Stromal cell of bone marrow (primary cell): Measurements from ENCODE around the gene OLFML2B.

Experiments used
- DNase-seq: peaks from one replicate; pipeline ENCODE4 v3.0.0-alpha.2; 2012; ENCODE audit warnings: low read depth

Gene OLFML2B

DNA sequence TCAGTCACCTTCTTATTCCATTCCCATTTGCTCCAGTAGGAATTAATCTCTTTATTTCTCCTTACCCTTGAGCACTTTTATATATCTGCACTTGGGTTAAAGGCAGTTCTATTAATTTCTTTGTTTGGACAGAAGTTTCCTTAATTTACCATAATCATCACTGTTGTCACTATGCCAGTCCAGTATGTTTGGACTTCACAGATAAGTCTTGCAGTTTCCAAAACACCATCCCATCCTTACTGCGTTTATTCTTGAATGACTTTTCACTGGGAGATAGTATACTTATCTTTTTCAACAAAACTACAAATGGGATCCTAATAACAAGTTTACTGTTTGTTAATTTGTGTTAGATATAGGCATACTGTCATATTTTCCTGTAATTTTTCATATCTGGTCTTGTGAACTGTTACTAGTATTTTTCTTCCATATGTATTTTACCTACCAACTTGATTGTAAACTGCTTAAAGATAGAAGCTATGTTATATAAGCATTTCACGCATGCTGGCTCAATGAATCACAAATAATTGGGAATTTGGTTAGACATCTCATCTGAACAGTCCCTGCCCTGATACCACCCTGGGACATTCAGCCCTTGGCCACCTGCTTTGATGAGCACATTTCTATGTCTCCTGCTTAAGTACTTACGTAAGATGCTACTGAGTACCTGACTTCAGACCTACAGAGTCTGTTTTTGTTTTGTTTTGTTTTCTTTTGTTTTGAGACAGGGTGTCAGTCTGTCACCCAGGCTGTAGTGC lies 78.2 kb downstream of the OLFML2B start:
- no peak for DNase-seq

DNA sequence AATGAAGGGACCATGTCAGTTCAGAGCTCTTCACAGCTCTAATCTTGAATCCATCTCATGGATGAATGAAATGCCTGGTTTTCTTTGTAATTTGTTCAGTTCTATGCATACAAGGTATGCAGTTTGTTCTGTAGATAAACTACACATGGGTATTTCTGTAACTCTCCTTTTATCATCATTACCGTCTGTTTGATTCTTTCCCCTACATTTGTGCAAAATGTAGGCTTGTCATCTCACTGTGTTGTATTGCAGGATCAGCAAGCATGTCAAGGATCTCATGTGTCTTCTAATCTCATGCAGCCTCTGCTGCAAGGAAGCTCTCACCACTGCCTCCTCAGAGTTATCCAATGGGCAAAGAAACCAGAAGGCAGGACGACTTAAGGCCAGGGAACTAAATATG lies 79.3 kb downstream of the OLFML2B start:
- no peak for DNase-seq

GRCh38 chr1:161943737-161944136 lies 79.9 kb downstream of the OLFML2B start:
- no peak for DNase-seq

GRCh38 chr1:161941726-161942436 lies 81.8 kb downstream of the OLFML2B start:
- no peak for DNase-seq

DNA sequence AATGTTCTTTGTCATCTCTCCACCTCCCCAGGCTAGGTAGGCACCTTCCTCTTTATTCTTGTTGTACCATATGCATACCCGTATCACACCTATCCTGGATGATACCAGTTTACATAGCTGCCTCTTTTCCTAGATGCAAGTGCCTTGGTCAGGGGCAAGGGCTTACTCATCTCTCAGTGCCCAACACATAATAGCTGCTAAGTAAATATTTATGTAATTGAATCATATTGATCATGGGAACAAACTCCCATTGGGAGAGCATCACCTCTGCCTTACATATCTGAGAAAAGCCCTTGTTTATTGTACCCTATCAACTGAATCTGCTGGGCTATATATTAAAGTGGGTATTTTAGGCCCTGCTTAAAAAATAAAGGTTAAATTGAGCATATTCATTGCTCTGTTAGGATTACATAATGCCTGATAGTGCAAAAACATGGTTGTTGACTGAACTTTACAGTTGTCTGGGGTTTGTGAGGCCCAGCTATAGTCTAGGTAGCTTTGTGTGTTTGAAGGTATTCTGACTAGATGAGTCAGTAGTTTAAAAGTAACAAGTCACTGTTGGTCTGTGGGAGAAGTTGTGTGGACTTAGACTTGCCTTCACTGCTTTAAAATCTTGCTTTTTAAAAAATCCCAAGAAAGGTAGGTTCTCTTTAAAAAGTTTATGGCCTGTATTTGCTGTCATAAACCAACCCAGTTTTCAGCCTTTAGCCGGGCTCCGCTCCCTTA lies 82.6 kb downstream of the OLFML2B start:
- DNase-seq: no peak

- DNase-seq: no peak
These were observed 86.9 kb downstream of the OLFML2B start for GRCh38 chr1:161936786-161937185.

DNA sequence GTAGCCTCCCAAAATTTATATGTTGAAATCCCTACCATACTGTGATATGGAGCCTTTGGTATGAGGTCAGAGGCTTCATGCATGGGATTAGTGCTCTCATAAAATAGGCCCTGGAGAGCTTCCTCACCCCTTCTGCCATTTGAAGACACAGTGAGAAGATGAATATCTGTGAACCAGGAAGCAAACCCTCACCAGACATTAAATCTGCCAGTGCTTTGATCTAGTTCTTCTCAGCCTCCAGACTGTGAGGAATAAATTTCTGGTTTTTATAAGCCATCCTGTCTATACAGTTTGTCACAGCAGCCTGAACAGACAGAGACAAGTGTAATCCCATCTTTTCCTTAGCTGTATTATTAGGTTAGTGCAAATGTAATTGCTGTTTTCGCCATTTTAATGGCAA lies 88.4 kb downstream of the OLFML2B start:
- DNase-seq: no peak

- DNase-seq: no peak
These were observed 89.8 kb downstream of the OLFML2B start for GRCh38 chr1:161933592-161934588.
